H1 (cell line): ENCODE data around the gene RHBDL2. TPM values are rescaled to one million over a fixed set of nuclear protein-coding genes. Genes with fewer than 3 reads are reported as not detected.

ENCODE experiments used
- ATF2 ChIP-seq: IDR thresholded peaks from 2 replicates; pipeline ENCODE4 v1.6.1; 2012; ENCODE audit warnings: low read length, inconsistent platforms
- CHD7 ChIP-seq: fragments of 300-600 bp; sonication (generic); IDR thresholded peaks from 2 replicates; pipeline ENCODE4 v1.7.1; 2012; ENCODE audit warnings: low read length, moderate library complexity, mild to moderate bottlenecking, inconsistent platforms; ENCODE audit not compliant: insufficient replicate concordance
- NRF1 ChIP-seq: IDR thresholded peaks from 2 replicates; pipeline ENCODE4 v1.6.1; 2011; ENCODE audit warnings: mild to moderate bottlenecking, low read depth, low read length, improper control_type of control experiment
- RBBP5 ChIP-seq: IDR thresholded peaks from 2 replicates; pipeline ENCODE4 v1.7.1; 2012; ENCODE audit warnings: low read depth, mild to moderate bottlenecking, inconsistent platforms, low read length, moderate library complexity, borderline replicate concordance
- polyA plus RNA-seq, 7 experiments: library from polyadenylated mRNA; depleted of rRNA in 3 of 7; stranded (reverse) in 5 of 7; unstranded in 2 of 7; fragments of >200 nt in 5 of 7; fragments of 200-250 nt in 2 of 7; gene quantifications; 1 replicate in 5 of 7; 2 replicates in 1 of 7; 4 replicates in 1 of 7; pipeline versions ENCODE4 v1.2.1 to v1.2.3, GENCODE V29; 2011 to 2013; ENCODE audit warnings: missing spikeins in 2 of 7, mixed read lengths in 2 of 7
- total RNA-seq: library from RNA; stranded (reverse); fragmentation: NEBNext Ultra II Directional; extraction: Animal tissue kit (Norgen Biotek cat#: 25700); gene quantifications from 2 replicates; pipeline ENCODE4 v1.2.1, GENCODE V29; 2021

The RHBDL2 gene
- total and polyA plus RNA-seq, 2 of the 8 experiments (the other 6 are each of a cell fraction or from before 2014, with no cell fraction given): 0.42 to 0.84 TPM

GRCh38 chr1:38950553-38950952, 8.9 kb upstream of the RHBDL2 start (continued):
- TF ChIP-seq ATF2 (no peak), RBBP5 (no peak), NRF1 (no peak), CHD7 (no peak)
